GM19438 (cell line): ENCODE measurements around the gene MPG.

Source experiments
- ATAC-seq: cut with Tn5 transposase; IDR thresholded peaks from one replicate; pipeline ENCODE4 v1.9.1; 2021; ENCODE audit warnings: low read depth; ENCODE audit not compliant: unreplicated experiment

MPG gene

DNA sequence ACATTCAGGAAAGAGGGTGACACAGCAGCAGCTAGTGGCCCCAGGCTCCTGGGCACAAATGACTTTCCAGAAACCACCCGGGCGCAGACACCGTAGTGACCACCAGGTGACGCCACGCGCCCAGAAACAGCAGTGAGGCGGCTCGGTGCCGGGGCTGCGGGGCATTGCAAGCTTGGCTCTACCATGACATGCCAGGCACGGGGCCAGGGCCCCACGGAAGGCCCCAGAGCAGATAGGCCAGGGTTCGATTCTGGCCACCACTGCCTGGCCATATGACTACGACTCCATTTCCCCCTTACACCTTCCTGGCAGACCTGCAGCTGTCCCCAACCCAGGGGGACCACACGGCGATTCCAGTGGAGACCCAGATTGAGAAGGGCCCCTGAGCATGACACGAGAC, 12.3 kb upstream of the MPG start:
- ATAC-seq: no peak

DNA sequence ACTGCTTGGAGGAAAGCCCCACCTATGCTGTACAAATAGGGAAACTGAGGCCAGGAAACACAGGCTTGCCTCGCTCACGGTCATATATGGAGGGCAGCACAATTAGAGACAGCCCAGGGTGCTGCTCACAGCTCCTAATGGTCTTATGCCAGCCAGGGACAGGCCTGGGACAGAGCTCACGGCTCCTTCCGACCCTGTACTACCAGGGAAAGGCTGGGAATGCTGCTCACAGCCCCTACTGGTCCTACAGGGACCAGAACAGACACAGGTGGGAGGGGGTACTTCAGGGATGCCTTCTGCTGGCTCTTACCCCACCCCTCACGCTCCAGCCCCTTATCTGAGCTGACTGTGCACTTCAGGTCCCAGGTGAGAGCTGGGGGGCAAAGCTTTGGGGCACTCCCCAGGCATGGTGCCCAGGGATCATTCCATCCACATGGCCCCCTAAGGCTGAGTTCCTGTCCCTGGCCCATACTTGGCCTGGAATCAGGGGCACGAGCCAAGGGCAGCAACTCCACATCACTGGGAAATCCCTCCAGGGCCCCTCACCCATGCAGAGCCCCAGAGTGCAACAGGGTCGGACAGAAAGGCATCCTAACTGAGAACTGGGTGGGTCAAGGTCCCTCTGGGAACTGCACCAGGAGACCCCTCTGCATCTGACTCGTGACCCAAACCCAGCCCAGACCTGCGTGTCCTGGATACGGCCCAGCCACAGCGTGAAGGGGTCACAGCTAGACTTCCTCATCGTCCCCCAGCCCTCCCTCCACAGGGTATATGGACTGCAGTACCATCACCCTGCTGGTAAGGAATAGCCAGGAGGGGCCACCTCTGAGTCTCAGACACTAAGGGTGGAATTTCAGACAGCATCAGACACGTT, 11.5 kb upstream of the MPG start:
- no peak for ATAC-seq

DNA sequence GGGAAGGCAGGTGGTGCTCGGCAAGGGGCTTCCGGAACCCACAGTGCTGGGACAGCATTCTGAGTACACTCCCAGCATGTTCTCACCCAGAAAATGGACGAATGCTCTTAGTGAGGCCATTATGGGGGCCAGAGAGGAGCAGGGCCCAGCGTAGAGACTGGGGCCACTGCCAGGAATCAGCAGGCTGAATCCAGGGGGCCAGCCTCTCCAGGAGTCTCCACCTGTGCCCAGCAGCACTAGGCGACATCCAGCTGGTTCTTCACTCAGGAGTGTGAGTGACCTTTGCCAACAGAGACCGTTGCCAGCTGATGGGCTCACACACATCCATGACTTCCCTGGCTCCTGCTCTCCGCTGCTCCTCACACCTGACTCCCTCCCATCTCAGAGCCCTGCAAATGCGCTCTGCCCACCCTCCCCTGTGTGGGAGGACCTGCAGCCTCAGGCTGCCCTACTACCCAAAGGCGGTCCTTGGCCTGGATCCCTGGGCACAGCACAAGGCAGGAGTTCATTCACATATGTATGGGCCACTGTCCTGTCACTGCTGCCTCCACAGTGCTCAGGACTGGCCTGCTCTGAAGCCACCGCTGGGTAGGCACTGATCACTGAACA, 10.7 kb upstream of the MPG start:
- no peak for ATAC-seq

DNA sequence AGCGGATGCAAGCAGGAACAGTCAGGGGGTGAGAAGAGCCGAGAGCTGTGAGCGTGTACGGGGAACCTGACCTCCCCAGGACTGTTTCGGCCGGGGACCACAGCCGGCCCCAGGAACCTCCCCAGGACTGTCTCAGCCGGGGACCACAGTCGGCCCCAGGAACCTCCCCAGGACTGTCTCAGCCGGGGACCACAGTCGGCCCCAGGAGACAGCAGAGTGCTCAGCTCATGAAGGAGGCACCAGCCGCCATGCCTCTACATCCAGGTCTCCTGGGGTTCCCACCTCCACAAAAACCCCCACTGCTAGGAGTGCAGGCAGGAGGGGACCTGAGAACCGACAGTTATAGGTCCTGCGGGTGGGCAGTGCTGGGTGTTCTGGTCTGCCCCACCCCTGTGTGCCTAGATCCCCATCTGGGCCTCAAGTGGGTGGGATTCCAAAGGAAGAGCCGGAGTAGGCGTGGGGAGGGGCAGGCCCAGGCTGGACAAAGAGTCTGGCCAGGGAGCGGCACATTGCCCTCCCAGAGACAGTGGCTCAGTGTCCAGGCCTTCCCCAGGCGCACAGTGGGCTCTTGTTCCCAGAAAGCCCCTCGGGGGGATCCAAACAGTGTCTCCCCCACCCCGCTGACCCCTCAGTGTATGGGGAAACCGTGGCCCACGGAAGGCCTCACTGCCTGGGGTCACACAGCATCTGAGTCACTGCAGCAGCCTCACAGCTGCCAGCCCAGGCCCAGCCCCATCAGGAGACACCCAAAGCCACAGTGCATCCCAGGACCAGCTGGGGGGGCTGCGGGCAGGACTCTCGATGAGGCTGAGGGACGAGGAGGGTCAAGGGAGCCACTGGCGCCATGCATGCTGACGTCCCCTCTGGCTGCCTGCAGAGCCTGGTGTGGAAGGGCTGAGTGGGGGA, 9.9 kb upstream of the MPG start:
- no peak for ATAC-seq

DNA sequence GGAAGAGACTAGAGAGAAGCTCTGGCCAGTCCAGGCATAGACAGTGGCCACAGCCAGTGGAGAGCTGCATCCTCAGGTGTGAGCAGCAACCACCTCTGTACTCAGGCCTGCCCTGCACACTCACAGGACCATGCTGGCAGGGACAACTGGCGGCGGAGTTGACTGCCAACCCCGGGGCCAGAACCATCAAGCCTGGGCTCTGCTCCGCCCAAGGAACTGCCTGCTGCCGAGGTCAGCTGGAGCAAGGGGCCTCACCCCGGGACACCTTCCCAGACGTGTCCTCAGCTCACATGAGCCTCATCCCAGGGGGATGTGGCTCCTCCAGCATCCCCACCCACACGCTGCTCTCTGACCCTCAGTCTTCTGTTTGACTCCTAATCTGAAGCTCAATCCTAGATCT, 8.8 kb upstream of the MPG start:
- no peak for ATAC-seq

DNA sequence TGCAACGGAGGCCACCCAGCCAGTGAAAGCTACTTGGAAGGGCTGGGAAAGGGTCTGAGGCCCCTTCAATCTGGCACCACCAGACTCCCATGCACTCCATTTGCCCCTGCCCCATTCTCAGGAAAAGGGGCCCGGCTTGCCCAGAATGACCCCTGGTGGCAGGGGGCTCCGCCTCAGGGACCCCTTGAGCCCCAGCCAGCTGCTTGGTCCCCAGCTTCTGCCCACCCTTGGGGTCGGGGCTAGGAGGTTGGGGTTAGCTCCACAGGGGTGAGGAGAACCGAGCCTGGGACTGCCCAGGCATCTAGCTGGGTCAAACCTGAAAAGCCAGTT, 6.8 kb upstream of the MPG start:
- ATAC-seq: no peak

DNA sequence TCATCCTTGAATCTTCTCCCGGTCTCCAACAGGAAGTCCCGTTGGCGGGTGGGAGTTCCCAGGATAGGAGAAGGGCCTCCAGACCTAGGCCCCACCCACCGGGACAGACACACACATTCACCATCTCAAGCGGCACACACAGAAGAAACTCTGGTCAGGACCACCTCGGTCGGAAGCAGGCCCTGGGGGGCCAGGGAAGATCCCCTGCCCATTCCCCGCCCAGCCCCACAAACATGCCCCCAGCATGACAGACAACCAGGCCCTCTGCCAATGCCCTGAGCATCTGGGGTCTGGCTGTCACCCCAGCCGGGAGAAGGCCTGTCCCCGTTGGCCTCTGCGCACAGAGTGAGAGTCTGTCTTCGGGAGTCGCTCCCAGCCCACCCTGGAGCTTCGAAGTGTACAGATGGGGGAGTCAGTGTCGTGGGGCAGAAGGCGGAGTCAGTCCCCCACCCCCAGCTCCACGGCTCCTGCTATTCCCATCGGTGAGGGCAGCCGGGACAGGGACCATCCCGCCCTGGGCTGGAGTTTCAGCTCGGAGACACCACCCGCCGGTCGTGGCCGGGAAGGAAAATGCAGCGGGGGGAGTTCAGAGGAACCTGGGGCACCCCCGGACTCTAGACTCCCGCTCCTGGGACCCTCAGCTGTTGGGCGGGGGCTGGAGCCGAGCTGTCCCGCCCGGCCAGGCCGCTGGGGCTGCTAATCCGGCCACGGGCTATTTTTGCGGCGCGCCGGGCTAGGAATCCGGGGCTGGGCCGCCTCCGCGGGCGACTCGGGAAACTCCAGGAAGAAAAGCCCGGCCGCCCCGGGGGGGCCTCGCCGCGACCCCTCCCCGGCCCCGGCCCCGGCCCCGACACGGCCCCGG, 6.3 kb upstream of the MPG start:
- no peak for ATAC-seq

DNA sequence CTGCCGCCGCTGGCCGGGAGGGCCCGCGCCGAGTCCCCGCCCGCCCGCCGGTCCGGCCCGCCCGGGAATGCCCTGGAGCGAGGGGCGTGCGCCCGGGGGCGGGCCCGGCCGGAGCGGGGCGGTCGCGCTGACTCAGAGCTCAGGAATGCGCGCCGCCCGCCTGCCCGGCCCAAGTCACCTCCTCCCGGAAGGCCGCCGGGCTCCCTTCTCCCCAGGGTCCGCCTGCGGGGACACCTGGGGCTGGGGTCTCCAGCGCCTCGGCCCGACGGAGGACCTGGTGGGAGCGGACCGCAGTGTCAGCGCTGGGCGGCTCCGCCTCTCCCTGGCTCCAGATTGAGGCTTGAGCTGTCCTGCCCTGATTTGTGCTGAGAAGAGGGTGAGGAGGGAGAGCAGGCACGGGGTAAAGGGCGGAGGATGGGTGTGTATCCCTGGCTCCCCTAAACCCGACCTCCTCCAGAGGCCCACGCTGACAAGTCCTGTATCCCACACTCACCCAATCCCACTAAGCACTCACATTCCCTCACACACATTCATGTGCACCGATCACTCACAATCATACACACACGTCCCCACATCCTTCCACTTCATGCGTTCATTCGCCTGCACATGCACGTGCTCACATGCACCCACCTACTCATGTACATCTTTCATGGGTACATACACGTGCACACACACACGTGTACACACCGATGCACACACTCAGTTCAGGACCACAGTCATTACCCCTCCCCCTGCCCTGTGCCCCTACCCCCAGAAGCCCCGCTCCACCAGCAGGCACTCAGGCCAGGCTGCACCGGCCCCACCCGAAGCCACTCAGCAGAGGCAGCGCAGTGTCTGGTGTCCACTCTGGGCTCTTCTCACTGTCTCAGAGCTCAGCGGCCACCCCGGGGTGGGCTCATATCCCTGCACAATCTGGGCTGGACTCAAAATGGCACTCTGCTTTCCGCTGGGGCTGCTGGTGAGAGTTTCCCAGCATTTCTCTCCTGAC, 5.2 kb upstream of the MPG start, which contains the start of gene RHBDF1:
Gene RHBDF1, minus strand, starts transcription at position 71 of the 988 bp plus-strand sequence. CDS start 7,616 bp downstream, outside the sequence.
- ATAC-seq: no peak

DNA sequence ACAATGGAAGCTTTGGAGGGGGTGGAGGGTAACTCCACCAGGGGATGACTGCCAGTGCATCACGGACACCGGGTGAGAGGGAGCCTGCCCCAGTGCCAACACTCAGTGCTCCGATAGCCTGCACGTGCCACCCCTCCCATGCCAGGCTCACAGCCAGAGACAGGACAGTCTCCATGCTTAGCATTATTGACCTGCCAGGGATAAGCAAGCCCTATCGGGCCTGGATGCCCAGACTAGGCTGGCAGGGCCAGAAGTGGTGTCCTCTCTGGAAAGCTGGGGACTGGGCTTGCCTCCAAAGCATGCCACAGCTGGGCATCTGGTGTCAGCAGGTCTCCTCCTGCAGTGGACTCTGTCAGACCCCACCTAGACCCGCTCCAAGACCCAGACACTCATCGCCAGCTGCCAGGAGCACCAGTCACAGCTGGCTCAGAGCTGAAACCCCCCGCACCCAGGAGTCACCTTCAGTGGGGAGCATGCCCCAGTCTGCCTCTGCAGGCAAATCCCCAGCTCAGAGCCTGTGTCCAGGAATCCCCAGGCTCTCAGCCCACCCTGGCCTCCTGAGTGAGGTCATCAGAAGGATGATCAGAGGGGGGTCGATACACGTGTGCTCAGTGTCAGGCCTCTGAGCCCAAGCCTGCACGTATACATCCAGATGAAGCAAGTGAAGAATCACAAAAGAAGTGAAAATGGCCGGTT, 3.8 kb upstream of the MPG start:
- no peak for ATAC-seq

DNA sequence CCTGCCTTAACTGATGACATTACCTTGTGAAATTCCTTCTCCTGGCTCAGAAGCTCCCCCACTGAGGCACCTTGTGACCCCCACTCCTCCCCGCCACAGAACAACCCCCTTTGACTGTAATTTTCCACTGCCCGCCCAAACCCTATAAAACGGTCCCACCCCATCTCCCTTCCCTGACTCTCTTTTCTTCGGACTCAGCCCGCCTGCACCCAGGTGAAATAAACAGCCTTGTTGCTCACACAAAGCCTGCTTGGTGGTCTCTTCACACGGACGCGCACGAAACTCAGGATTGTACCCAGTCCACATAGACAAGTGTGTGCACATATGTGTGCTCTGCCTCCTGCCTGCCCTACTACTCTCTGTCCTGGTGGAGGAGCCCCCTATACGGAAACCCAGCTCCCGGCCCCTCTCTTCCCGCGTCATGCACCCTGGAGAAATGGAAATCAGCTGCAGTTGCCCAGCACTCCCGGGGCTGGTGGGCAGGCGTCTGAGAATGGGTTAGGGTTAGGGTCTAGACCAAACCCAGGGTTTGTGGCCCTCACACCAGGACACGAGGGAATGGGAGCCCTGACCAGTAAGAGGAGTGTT, 3.2 kb upstream of the MPG start:
- ATAC-seq: no peak

DNA sequence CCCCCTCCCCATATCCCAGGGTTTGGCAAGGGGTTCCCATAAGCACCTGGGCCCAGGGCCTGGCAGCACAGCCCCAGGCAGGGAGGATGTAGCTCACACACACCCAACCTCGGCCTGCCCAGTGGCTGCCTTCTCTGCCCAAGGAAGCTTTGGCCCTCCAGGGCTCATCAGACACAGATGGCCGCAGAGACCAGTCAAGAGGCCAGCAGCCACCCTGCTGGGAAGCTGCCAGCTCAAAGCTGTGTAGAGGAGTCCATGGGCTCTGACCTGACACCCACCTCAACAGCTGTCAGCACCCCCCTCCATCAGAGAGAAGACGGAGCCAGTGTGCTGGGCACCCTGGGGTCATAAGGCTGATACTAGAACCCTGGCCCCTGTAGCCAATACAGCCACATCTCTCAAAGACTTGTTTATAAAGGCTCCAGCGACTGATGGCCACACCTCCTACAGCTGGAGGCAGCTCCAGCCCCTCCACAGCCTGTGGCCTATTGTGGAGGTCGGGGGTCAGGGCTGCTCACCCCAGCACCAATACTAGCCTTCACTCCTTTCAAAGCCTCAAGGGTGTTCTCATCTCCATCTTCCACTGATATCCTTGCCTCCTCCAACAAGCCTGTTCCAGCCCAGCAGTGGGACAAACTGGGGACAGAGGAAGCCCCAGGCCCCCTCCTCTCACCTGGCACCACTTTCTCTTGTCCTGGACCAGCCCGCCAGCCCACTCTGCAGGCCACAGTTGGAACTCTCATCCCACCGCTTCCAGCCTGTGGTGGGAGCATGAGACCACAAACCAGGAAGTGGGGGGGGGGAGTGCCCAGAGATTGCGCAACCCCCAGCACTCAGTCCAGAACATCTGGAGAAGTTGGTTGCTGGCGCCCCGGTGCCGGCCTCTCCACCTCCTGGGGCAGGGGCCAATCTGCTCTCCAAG, 2.2 kb upstream of the MPG start:
- no peak for ATAC-seq

DNA sequence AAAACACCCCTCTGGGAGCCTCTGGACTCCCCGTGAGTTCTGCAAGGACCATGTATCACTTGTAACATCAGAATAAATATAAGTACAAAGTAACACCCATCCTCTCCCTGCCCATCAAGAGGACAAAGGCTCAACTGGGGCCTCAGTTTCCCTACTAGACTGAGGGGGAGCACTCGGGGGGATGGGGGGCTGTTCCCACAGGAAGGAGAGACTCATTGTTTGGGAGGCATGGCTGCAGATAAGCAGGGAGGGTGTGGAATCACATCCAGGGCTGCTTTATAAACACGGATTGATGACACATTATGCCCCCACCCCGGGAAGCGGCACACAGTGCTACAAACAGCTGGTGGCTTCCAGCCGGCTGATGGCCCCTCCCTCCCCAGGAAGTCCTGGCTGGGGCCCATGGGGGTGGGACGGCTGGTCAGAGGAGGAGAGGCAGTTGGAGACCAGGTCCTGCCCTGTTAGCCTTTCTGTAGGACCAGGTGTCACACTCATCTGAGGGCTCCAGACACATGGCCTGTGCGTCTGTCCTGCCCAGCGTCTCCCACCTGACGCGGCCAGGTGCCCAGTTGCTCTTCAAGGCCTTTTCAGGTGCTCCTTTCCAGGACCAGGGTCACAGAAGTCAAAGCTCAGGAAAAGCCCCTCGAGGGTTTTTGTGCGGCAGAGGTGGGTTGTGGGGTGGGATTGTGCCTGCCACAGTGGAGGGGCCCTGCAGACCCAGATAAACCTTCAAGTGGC, 1.3 kb upstream of the MPG start:
- no peak for ATAC-seq

DNA sequence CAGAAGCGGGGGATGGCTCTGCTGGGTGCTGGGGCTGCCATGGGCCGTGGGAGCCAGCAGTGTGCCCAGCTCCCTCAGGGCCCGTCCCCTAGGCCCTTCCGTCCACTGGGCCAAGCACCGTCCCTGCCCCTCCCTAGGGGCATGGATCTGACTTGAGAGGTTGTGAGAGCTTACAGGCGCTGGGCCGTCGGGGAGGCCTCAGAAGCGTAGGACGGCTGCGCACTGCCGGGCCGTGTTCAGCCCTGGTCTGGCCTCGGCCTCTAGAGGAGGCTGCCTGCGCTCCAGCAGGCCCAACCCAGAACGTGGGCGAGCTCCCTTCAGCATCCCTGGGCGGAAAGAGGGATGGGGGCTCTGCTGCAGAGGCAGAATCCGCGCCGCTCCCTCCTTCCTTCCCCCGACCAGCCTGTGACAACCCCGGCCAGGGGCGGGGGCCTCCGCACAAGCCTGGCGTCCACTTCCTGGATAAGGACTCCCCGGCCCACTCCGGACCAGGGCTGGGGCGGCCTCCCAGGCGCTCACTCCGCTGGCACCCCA, 685 bp upstream of the MPG start:
- ATAC-seq: peak; percentile 23

DNA sequence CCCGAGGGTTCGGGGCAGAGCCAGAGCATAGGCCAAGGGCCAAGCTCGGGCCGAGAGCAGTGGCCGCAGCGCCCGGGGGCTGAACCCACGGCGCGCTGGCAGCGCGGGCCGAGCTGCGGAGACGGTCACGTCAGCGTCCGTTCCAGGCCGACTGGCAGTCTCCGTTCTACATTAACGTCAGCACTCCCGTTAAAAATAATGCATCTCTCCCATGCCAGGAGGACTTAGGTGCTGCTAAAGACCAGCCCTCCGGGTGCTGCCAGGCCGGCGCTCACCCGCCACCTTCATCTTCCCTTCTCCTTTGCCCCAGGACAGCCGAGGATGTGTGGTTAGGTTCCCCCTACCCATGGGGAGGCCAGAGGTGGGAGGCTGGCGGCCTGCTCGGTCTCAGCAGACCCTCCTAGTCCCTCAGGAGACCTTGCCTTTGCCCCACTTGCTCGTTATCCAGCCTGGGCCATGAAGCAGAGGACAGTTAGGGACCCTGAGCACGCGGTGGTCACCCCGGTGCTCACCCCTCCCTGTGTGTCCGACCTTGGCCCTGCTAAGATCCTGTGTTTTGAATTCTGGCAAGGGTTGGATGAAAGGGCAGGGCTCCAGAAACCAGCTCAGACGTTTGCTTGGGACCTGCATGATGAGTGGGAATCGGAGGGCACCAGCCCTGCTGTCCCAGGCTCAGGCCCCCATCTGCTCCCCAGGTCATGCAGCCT, 572 bp downstream of the MPG start:
- no peak for ATAC-seq

DNA sequence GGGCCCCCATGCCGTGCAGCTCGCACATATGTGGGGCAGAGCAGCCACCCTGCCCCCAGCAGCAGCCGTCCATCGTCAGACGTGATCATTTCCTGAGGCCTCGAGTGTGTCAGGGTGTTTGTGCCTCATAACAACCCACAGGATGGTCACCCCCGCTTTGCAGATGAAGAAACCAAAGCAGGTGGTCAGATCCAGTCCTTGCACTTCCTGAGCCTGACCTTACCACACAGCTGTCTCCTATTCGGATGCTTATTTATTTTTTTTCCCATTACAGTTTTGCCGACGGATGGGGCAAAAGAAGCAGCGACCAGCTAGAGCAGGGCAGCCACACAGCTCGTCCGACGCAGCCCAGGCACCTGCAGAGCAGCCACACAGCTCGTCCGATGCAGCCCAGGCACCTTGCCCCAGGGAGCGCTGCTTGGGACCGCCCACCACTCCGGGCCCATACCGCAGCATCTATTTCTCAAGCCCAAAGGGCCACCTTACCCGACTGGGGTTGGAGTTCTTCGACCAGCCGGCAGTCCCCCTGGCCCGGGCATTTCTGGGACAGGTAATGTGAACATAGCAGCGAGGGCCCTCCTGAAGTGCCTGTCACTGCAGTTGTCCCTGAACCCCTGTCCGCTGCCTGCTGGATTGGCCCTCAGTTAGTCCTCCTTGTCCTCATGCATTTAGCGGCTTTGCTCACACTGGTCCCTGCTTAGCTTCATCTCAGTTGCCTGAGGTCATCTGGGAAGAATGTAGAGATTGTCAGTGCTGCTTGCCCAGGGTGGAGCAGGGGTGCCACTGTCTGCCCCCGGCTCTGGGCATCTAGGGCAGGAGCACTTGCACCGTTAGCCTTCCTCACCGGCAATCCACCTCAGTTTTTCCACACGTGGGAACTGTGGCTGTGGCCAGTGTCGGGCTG, 1.4 kb downstream of the MPG start:
- ATAC-seq: no peak
